ENCODE measurements around the gene TMIE. TPM values are rescaled to one million over a fixed set of nuclear protein-coding genes. Genes with fewer than 3 reads are reported as not detected.

TMIE gene
- total and polyA plus RNA-seq, 4 donors = 0.32 to 0.71 (median 0.57) TPM

GRCh38 chr3:46716461-46717441 lies 15.6 kb downstream of the TMIE start:
- no peak overlapping the region for H3K9ac ChIP-seq (ENCODE audit: insufficient read depth in 1 of 2, low read length in 2 of 2)
- H3K4me3 ChIP-seq = no peak overlapping the region
- DNase-seq (no peak), ATAC-seq (ENCODE audit: insufficient read depth, low FRiP score) (no peak)
- H3K4me1 ChIP-seq (ENCODE audit: control insufficient read depth in 5 of 5, insufficient read depth in 5 of 5, low read length in 5 of 5) = no peaks in the 10 kb centered on the region
- no peak for TF ChIP-seq CTCF (IDR thresholded peaks at IDR 0.05; ENCODE audit: control extremely low read depth, extremely low read depth)
- no peak overlapping the region for H3K27ac ChIP-seq (ENCODE audit: low read depth in 1 of 2, low read length in 1 of 2)
- H3K27me3 ChIP-seq (ENCODE audit: control insufficient read depth in 3 of 3, insufficient read depth in 3 of 3, low read length in 2 of 3) = no peaks in the 10 kb centered on the region
- H3K9me3 ChIP-seq (ENCODE audit: control insufficient read depth in 4 of 4, insufficient read depth in 3 of 4, low read length in 3 of 4) = no peaks in the 10 kb centered on the region
- H3K36me3 ChIP-seq (ENCODE audit: control insufficient read depth in 4 of 4, insufficient read depth in 4 of 4, low read length in 4 of 4) = no peaks in the 10 kb centered on the region
- 93 to 95% methylated on average over 19 of the region's 19 CpGs for WGBS, 2 donors

- Histone ChIP-seq H3K27ac (ENCODE audit: low read depth in 1 of 2, low read length in 1 of 2) (no peak within 1 kb of the TSS), H3K9ac (ENCODE audit: insufficient read depth in 1 of 2, low read length in 2 of 2) (no peak within 1 kb of the TSS), H3K9me3 (ENCODE audit: control insufficient read depth in 4 of 4, insufficient read depth in 3 of 4, low read length in 3 of 4) (no peaks in the 10 kb centered on the region), H3K4me1 (ENCODE audit: control insufficient read depth in 5 of 5, insufficient read depth in 5 of 5, low read length in 5 of 5) (no peaks in the 10 kb centered on the region), H3K36me3 (ENCODE audit: control insufficient read depth in 4 of 4, insufficient read depth in 4 of 4, low read length in 4 of 4) (no peaks in the 10 kb centered on the region), H3K27me3 (ENCODE audit: control insufficient read depth in 3 of 3, insufficient read depth in 3 of 3, low read length in 2 of 3) (no peaks in the 10 kb centered on the region), H3K4me3 (no peak within 1 kb of the TSS)
- no peak for ATAC-seq (ENCODE audit: insufficient read depth, low FRiP score)
- 52 to 63% methylated on average over 52 to 61 of the region's 61 CpGs for WGBS, 2 donors
- no peak for DNase-seq
- no peak for TF ChIP-seq CTCF (IDR thresholded peaks at IDR 0.05; ENCODE audit: control extremely low read depth, extremely low read depth)
These were observed 16.4 kb downstream of the TMIE start, which contains the start of gene PRSS50 for GRCh38 chr3:46717447-46718231. PRSS50 (minus strand) TSS chr3:46717869; CDS start chr3:46717824, 45 bp downstream.

GRCh38 chr3:46719044-46719565 lies 17.9 kb downstream of the TMIE start:
- Histone ChIP-seq H3K4me3 (no peak overlapping the region), H3K9ac (ENCODE audit: insufficient read depth in 1 of 2, low read length in 2 of 2) (no peak overlapping the region), H3K27me3 (ENCODE audit: control insufficient read depth in 3 of 3, insufficient read depth in 3 of 3, low read length in 2 of 3) (no peaks in the 10 kb centered on the region), H3K9me3 (ENCODE audit: control insufficient read depth in 4 of 4, insufficient read depth in 3 of 4, low read length in 3 of 4) (no peaks in the 10 kb centered on the region), H3K27ac (ENCODE audit: low read depth in 1 of 2, low read length in 1 of 2) (no peak overlapping the region), H3K4me1 (ENCODE audit: control insufficient read depth in 5 of 5, insufficient read depth in 5 of 5, low read length in 5 of 5) (no peaks in the 10 kb centered on the region), H3K36me3 (ENCODE audit: control insufficient read depth in 4 of 4, insufficient read depth in 4 of 4, low read length in 4 of 4) (no peaks in the 10 kb centered on the region)
- DNase-seq (no peak), ATAC-seq (ENCODE audit: insufficient read depth, low FRiP score) (no peak)
- TF ChIP-seq CTCF (IDR thresholded peaks at IDR 0.05; ENCODE audit: control extremely low read depth, extremely low read depth) = no peak
- 86 to 94% methylated on average over 2 of the region's 2 CpGs for WGBS, 2 donors
